ENCODE measurements around the gene FAM169A. TPM values are rescaled to one million over a fixed set of nuclear protein-coding genes. Genes with fewer than 3 reads are reported as not detected.
"Not testable (repeated sequence)": the region's sequence is repeated elsewhere in the genome, so short reads cannot be mapped to it uniquely, and the experiment has no call there.

FAM169A gene
- total and polyA plus RNA-seq, 8 donors: under 0.01 to 11.2 (median 0.35) TPM; not detected in 1

DNA sequence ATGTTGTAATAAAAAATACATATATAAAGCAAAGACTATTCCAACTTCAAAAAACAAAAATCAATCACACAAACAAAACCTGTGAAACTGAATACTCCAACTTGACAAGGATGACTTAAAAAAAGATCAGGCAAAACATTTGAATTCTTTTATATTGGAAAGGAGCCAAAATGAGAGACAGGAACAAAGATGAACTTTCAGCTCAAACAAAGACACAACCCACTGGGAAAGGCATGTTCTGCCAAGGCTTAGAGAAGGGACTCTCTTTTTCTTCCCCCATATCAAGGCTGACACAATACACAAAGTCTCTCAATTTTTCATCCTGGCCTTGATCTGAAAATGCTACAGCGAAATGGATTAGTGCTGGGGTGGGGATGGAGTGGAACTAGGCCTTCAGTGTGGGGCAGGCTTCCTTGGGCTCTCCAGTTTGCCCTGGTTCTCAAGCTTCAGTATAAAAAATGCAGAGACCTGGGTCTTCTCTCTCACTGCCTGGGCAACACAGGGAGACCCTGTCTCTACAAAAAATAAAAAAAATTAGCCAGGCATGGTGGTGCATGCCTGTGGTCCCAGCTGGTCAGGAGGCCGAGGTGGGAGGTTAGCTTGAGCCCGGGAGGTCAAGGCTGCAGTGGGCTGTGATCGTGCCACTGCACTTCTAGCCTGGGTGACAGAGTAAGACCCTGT, 11.6 kb upstream of the FAM169A start:
- WGBS, 5 donors: 82 to 93% (median 84%) methylated on average over 4 of the region's 4 CpGs
- intact Hi-C loops (cut with DNase I; ENCODE audit: low total_unique reads): no loop called here

DNA sequence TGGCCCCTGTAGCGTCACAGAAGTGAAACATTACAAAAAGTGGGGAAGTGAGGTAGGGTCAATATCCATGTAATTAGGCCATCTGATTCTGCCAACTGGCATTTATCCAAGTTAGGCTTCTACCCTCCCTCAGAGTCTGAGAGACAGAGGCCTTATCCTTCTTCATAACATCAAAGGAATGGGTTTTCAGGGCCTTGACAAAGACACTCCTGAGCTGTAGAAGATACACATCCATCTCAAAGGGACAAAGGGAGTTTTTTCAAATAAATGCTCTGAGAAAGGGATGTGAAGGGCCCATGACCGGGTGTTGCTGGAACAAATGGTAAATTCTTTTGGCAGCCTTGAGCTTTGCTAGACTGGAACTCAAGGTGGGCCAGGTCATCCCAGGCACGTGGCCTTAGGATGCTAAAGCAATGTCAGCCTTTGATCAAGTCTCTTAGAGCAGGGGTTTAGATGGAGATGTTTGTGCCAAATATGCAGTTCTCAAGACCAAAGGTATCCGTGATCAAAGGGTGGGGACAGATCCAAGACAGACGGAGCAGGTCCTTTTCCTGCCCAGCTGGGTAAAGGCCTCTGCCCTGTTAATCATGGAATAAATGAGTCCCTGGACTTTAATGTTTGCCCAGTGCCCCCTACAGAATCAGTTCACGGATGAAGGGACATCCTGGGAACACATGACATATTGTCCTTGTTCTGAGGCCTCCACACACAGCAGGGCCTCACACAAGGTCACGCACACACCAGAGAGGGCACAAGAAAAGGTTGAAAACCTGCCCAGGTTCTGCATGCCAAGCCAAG, 10.0 kb upstream of the FAM169A start:
- intact Hi-C loops (cut with DNase I; ENCODE audit: low total_unique reads): no loop called here
- H3K27ac ChIP-seq: no peak overlapping the region
- no peaks in the 10 kb centered on the region for H3K27me3 ChIP-seq
- H3K36me3 ChIP-seq: no peaks in the 10 kb centered on the region
- no peaks in the 10 kb centered on the region for H3K9me3 ChIP-seq
- DNase-seq: no peak
- 81 to 89% (median 87%) methylated on average over 7 of the region's 7 CpGs for WGBS, 5 donors
- H3K4me3 ChIP-seq: no peak overlapping the region
- no peak for TF ChIP-seq POLR2A (IDR thresholded peaks at IDR 0.05)
- TF ChIP-seq, protein P1, sequence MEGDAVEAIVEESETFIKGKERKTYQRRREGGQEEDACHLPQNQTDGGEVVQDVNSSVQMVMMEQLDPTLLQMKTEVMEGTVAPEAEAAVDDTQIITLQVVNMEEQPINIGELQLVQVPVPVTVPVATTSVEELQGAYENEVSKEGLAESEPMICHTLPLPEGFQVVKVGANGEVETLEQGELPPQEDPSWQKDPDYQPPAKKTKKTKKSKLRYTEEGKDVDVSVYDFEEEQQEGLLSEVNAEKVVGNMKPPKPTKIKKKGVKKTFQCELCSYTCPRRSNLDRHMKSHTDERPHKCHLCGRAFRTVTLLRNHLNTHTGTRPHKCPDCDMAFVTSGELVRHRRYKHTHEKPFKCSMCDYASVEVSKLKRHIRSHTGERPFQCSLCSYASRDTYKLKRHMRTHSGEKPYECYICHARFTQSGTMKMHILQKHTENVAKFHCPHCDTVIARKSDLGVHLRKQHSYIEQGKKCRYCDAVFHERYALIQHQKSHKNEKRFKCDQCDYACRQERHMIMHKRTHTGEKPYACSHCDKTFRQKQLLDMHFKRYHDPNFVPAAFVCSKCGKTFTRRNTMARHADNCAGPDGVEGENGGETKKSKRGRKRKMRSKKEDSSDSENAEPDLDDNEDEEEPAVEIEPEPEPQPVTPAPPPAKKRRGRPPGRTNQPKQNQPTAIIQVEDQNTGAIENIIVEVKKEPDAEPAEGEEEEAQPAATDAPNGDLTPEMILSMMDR (IDR thresholded peaks at IDR 0.05): no peak
- TF ChIP-seq POLR2AphosphoS5 (IDR thresholded peaks at IDR 0.05): no peak
- no peak for TF ChIP-seq EP300 (IDR thresholded peaks at IDR 0.05)
- H3K4me1 ChIP-seq: no peaks in the 10 kb centered on the region

More for the DNA sequence above, 11.6 kb upstream of the FAM169A start:
- DNase-seq: no peak
- Histone ChIP-seq H3K9me3 (no peaks in the 10 kb centered on the region), H3K36me3 (no peaks in the 10 kb centered on the region), H3K27ac (no peak overlapping the region), H3K4me1 (no peaks in the 10 kb centered on the region), H3K27me3 (no peaks in the 10 kb centered on the region), H3K4me3 (no peak overlapping the region)
- TF ChIP-seq POLR2A (IDR thresholded peaks at IDR 0.05): no peak
- TF ChIP-seq EP300 (IDR thresholded peaks at IDR 0.05): no peak
- TF ChIP-seq POLR2AphosphoS5 (IDR thresholded peaks at IDR 0.05): no peak
- TF ChIP-seq, protein P1 (IDR thresholded peaks at IDR 0.05): no peak

DNA sequence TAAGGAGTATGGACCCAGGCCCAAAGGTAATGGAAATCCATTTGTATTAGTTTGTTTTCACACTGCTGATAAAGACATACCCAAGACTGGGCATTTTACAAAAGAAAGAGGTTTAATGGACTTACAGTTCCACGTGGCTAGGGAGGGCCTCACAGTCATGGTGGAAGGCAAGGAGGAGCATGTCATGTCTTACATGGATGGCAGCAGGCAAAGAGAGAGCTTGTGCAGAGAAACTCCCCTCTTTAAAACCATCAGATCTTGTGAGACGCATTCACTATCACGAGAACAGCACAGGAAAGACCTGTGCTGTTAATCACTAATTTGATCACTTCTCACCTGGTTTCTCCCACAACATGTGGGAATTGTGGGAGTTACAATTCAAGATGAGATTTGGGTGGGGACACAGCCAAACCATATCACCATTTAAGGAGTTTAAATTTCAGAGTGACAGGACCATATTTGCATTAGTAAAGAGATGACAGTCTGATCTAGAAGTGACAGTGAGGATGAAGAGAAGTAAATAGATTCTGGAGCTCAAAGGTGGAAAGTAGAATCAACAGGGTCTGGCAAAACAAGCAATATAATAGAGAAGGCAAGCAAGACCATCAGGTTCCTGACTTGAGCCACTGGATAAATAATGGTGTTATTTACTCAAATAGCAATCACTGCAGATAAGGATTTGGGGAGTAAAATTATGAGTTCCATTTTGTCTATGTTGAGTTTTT, 7.5 kb upstream of the FAM169A start:
- 71 to 77% (median 74%) methylated on average over 3 of the region's 3 CpGs for WGBS, 5 donors
- Histone ChIP-seq H3K4me1 (no peaks in the 10 kb centered on the region), H3K4me3 (no peak overlapping the region), H3K36me3 (no peaks in the 10 kb centered on the region), H3K27me3 (no peaks in the 10 kb centered on the region), H3K9me3 (no peaks in the 10 kb centered on the region), H3K27ac (no peak overlapping the region)
- intact Hi-C loops (cut with DNase I; ENCODE audit: low total_unique reads): no loop called here
- TF ChIP-seq, protein P1 (IDR thresholded peaks at IDR 0.05): no peak
- TF ChIP-seq EP300 (IDR thresholded peaks at IDR 0.05) (no peak), POLR2A (IDR thresholded peaks at IDR 0.05) (no peak), POLR2AphosphoS5 (IDR thresholded peaks at IDR 0.05) (no peak)
- no peak for DNase-seq

DNA sequence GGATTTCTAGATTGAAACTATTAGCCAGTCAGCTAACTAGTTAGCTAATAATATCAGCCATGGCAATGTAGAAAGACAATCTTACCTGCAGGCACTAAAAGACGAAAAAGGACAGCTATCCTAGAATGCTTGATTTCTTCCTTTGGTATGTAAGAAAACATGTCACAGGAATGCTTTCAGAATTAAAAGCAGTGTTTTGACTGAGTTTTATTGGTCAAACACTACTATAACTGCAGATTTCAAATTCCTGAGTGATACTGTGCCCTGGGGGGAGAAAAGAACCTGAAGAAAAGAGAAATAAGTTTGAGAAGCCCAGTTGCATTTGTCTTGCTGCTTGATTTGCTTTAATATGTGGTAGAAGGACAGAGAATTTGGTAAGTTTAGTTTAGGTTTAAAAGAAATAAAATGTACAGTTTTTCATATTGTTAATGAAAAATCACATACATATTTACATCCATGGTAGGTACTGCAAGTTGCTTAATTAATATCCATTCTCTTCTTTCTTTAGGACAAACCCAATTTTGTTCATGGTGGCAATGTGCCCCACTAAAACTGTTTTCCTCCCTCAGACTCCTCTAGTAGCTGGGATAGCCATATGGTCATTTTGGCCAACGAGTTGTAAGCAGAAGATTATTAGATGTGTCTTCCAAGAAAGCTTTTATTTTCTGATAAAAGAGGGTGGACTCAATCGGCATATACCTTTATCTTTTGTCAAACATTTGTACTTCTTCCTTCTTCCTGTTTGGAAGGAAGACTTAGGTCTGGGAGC, 4.3 kb upstream of the FAM169A start:
- Histone ChIP-seq H3K27me3 (peaks cover 0 to 15% (median 14%) of the 10 kb centered on the region in 3 donors), H3K4me1 (peaks cover 6 to 9% (median 8%) of the 10 kb centered on the region in 4 donors), H3K4me3 (no peak overlapping the region), H3K27ac (no peak overlapping the region), H3K9me3 (no peaks in the 10 kb centered on the region), H3K36me3 (no peaks in the 10 kb centered on the region)
- DNase-seq: no peak
- WGBS, 5 donors: 51 to 62% (median 55%) methylated on average over 3 of the region's 3 CpGs
- intact Hi-C loops (cut with DNase I; ENCODE audit: low total_unique reads): no loop called here
- TF ChIP-seq POLR2AphosphoS5 (IDR thresholded peaks at IDR 0.05): no peak

DNA sequence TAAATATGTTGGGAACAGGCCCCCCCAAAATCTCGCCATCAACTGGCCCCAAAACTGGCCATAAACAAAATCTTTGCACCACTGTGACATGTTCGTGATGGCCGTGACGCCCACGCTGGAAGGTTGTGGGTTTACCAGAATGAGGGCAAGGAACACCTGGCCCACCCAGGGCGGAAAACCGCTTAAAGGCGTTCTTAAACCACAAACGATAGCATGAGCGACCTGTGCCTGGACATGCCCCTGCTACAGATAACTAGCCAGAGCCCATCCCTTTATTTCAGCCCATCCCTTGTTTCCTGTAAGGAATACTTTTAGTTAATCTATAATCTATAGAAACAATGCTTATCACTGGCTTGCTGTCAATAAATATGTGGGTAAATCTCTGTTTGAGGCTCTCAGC, 3.2 kb upstream of the FAM169A start:
- H3K4me3 ChIP-seq, DNase-seq: not testable (repeated sequence)
- 78 to 92% (median 80%) methylated on average over 10 of the region's 10 CpGs for WGBS, 5 donors

More for the DNA sequence above, 3.2 kb upstream of the FAM169A start:
- H3K9me3 ChIP-seq; H3K36me3 ChIP-seq; H3K27ac ChIP-seq; intact Hi-C loops (cut with DNase I; ENCODE audit: low total_unique reads): not testable (repeated sequence)
- H3K4me1 ChIP-seq: peaks cover 6 to 16% (median 14%) of the 10 kb centered on the region in 4 donors
- H3K27me3 ChIP-seq: peaks cover 0 to 26% (median 17%) of the 10 kb centered on the region in 3 donors
